ENCODE results near the gene ABCA9.

The ABCA9 gene

GRCh38 chr17:69067274-69068047, 6.7 kb upstream of the ABCA9 start:
- DNase-seq (ENCODE audit: low read depth): no peak

- DNase-seq (ENCODE audit: low read depth): no peak
These were observed 5.8 kb upstream of the ABCA9 start for GRCh38 chr17:69066482-69066881.

GRCh38 chr17:69065113-69065512, 4.4 kb upstream of the ABCA9 start:
- no peak for DNase-seq (ENCODE audit: low read depth)

GRCh38 chr17:69064476-69064875, 3.7 kb upstream of the ABCA9 start:
- DNase-seq (ENCODE audit: low read depth): no peak

GRCh38 chr17:69064001-69064400, 3.3 kb upstream of the ABCA9 start:
- no peak for DNase-seq (ENCODE audit: low read depth)

- no peak for DNase-seq (ENCODE audit: low read depth)
These were observed 2.3 kb upstream of the ABCA9 start for GRCh38 chr17:69062860-69063581.

GRCh38 chr17:69061721-69062556, 1.2 kb upstream of the ABCA9 start:
- no peak for DNase-seq (ENCODE audit: low read depth)

- no peak for DNase-seq (ENCODE audit: low read depth)
These were observed 1.1 kb downstream of the ABCA9 start for GRCh38 chr17:69059458-69060175.

GRCh38 chr17:69058165-69058564, 2.6 kb downstream of the ABCA9 start:
- DNase-seq (ENCODE audit: low read depth): no peak

- no peak for DNase-seq (ENCODE audit: low read depth)
These were observed 3.4 kb downstream of the ABCA9 start for GRCh38 chr17:69057280-69057679.

- DNase-seq (ENCODE audit: low read depth): no peak
These were observed 4.4 kb downstream of the ABCA9 start for GRCh38 chr17:69056179-69056823.

GRCh38 chr17:69055334-69055733, 5.4 kb downstream of the ABCA9 start:
- no peak for DNase-seq (ENCODE audit: low read depth)

- DNase-seq (ENCODE audit: low read depth): no peak
These were observed 9.5 kb downstream of the ABCA9 start for GRCh38 chr17:69050999-69051775.

- no peak for DNase-seq (ENCODE audit: low read depth)
These were observed 12.1 kb downstream of the ABCA9 start for GRCh38 chr17:69048634-69049033.

GRCh38 chr17:69047368-69048263, 13.1 kb downstream of the ABCA9 start:
- no peak for DNase-seq (ENCODE audit: low read depth)

GRCh38 chr17:69046121-69046807, 14.5 kb downstream of the ABCA9 start:
- DNase-seq (ENCODE audit: low read depth): no peak

- DNase-seq (ENCODE audit: low read depth): no peak
These were observed 15.1 kb downstream of the ABCA9 start for GRCh38 chr17:69045646-69046045.

GRCh38 chr17:69044371-69044770, 16.4 kb downstream of the ABCA9 start:
- no peak for DNase-seq (ENCODE audit: low read depth)

Measured in stimulated activated CD8-positive, alpha-beta memory T cell treated with anti-CD3 and anti-CD28 coated beads, Interleukin-7, amount 100 ng/mL, for 24 hours (primary cell).